ENCODE data around the gene TSSK2.
"Not testable (repeated sequence)": the region's sequence is repeated elsewhere in the genome, so short reads cannot be mapped to it uniquely, and the experiment has no call there.

TSSK2 gene

GRCh38 chr22:19143212-19143611 is 12.1 kb downstream of the TSSK2 start:
- no peak for DNase-seq (ENCODE audit: low read depth in 2 of 2)

GRCh38 chr22:19143967-19144400 is 12.9 kb downstream of the TSSK2 start:
- no peak for DNase-seq (ENCODE audit: low read depth in 2 of 2)

GRCh38 chr22:19146215-19146968 is 15.3 kb downstream of the TSSK2 start:
- DNase-seq (ENCODE audit: low read depth in 2 of 2): no peak

DNA sequence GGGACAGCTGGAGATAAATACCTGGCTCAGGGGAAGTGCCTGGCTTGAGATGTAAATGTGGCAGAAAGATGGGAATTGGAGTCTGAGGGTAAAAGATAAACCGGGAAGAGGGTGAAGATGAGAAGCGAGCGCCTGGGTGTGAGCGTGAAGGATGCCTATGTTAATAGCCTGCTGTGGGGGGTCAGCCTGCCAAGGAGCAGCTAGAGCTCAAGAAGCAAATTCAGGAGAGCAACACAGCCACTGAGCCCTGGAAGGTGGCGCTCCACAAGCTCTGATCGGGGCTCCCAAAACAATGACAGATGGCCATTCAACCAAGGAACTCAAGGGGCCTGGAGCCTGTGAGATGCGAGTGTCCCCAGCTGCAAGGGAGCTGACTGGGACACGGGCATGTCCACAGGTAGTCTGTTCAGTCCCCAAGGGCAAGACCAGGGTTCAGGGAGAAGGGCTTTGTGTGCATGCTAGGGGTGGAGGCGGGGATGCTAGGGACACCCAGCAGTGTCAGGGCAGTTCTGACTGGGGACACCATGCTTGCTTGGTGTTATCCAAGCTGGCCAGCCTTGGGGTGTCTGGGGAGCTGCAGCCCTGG is 16.2 kb downstream of the TSSK2 start:
- DNase-seq (ENCODE audit: low read depth in 2 of 2): no peak

- no peak for DNase-seq (ENCODE audit: low read depth in 2 of 2)
These were observed 17.4 kb downstream of the TSSK2 start for GRCh38 chr22:19148417-19149046.

DNA sequence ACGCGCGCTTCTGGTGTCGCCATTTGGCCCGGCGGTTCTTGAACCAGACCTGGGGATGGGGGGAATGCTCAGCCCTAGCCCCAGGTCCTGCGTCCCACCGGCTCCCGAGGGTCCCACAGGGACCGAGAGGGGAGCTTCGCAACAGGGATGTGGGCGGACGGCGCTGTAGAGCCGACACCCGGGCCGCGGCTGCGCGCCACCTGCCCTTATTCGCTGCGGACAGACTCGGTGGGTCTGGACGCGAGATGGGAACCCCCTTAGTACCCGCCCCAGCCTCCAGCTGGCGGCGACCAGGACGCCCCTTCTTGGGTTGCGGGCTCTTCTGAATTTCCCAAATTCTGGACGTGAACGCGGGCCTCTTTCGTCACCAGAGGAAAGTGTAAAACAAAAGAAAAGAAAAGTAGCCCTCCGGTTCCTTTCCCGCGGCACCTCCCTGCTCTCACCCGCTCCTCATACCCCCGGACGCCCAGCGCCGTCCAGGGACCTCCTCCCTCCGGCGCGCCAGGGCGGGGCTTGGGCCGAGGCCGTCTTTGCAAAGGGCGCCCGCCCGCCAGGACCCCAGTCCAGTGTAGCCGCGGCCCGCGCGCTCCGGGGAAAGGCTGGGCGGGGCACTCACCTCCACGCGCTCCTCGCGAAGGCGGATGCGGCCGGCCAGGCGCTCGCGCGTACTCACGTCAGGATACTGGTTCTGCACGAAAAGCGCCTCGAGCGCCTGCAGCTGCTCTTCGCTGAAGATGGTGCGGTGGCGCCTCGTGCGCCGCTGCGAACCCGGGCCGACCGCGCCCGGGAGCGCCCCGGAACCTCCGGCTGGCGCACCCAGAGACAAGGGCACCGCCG is 18.2 kb downstream of the TSSK2 start:
- peak in 1 of 2 donors; percentile 28 for DNase-seq (ENCODE audit: low read depth in 2 of 2)

DNA sequence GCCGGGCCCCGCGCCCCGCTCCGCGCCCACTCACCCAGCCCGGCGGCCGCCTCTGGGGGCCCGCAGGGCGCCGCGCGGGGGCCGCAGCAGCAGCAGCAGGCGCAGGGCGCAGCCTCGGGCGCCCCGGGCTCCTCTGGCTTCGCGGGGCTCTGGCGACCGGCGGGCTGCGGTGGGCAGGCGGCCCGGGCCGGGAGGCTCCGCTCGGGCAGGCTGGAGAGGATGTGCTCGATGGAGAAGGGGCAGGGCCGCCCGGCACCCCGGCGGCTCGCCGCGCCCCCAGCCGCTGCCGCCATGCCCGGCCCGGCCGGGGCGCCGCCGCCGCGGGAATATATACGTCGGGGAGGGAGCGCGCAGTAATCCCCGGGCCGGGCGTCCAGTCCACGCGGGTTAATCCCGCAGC is 18.9 kb downstream of the TSSK2 start, which contains the start of gene GSC2:
TSS of gene GSC2 (minus strand) at position 302 of the 400 bp plus-strand sequence. CDS start at position 293, 9 bp downstream.
- no peak for DNase-seq (ENCODE audit: low read depth in 2 of 2)

DNA sequence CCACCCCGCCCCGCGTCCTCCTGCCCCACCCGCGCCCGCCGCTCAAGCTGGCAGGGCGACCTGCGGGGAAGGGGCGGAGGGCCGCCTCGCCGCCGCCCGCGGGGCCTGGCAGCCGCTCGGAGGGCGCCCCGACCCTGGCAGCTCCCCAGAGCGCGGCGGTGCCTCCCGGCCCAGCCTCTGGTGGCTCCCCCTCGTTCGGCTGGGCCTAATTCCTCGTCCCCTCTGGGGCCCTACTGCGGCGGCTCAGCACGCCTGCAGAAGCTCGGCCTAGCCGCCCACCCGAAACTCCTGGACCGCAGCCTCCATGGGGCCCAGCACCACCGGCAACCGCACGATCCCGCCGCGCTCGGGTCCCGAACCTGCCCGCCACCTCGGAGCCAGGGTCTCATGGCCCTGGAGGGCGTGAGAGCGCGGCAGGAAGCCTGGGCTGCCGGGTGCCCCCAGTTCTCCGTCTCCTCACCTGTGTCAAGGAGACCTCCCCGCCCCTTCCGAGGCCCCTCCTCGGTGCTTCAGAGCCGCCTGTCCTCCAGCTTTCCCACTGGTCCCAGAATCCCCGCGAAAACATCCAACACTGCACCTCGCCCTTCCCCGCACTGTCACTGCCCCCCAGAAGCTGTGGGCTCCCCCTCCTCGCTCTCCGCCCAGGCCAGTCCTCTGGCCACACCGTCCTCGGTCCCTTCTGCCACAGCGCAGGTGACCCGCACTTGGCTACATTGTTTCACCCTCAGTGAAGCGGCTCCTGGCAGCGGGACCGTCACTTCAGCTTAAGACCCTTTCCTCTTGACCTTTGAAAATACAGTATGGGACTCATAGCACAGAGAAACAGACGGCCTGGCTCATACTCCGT is 19.6 kb downstream of the TSSK2 start:
- no peak for DNase-seq (ENCODE audit: low read depth in 2 of 2)

GRCh38 chr22:19151329-19152191 is 20.5 kb downstream of the TSSK2 start:
- DNase-seq (ENCODE audit: low read depth in 2 of 2): no peak

DNA sequence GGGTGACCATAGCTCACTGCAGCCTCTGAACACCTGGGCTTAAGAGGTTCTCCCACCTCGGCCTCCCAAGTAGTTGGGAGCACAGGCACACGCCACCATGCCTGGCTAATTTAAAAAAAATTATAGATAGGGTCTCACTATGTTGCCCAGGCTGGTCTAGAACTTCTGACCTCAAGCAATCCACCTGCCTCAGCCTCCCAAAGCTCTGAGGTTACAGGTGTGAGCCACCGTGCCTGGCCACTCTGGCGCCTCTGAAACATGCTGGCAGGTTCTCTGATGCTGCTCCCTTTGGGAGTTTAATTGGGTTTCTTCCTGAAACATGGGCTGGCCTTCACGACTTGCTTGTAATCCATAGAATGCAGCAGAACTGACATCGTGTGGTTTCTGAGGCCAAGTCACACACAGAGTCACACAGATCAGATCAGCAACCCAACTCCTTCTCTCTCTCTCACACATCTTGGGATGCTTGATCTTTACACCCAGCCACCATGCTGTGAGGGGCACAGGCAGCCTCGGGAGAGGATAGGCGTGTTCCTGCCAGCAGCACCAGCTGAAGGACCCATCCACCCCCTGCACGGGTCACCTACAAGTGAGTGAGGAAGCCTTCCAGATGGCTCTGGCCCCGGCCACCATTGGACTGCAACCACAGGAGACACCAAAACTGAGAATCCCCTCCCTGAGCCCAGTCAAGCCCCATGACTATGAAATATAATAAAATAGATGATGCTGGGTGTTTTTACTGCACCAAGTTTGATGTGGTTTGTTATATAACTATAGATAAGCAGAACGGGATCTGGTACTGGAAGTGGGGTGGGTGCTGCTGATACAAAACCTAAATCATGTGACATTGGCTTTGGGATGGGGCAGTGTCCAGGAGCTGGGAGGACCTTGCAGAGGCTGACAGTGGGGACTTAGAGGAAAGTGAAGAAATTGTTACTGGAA is 22.1 kb downstream of the TSSK2 start:
- no peak for DNase-seq (ENCODE audit: low read depth in 2 of 2)

DNA sequence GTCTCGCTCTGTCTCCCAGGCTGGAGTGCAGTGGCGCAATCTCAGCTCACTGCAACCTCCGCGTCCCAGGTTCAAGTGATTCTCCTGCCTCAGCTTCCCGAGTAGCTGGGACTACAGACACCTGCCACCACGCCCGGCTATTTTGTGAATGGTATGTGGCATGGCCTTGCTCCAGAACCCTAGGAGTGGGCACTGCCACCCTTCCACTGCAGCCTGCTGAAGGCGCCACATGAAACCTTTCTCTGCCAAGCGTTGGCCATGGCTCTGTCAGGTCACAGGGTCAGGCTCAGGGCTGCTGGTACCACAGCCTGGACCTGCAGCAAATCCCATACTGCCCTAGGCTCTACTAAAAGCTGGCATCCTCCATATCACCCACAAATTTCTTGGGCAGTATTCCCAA is 25.0 kb downstream of the TSSK2 start:
- not testable (repeated sequence) for DNase-seq (ENCODE audit: low read depth in 2 of 2)

DNA sequence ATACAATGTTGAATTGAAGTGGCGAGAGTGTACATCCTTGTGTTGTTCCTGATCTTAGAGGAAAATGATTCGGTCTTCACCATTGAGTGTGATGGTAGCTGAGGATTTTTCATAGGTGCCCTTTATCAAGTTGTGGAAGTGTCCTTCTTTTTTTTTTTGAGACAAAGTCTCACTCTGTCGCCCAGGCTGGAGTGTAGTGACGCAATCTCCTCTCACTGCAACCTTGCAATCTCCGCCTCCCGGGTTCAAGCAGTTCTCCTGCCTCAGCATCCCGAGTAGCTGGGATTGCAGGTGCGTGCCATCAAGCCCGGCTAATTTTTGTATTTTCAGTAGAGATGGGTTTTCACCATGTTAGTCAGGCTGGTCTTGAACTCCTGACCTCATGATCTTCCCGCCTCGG is 27.5 kb downstream of the TSSK2 start:
- not testable (repeated sequence) for DNase-seq (ENCODE audit: low read depth in 2 of 2)

DNA sequence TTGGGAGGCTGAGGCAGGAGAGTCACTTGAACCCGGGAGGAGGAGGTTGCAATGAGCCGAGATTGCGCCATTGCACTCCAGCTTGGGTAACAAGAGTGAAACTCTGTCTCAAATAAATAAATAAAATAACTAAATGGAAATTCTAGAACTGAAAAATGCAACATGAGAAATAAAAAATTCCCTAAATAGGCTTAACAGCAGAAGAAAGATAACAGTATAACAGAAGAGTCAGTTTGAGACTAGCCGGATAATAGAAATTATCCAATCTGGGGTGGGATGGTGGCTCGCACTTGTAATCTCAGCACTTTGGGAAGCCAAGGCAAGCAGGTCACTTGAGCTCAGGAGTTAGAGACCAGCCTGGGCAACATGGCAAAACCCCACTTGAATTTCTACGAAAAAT is 33.3 kb downstream of the TSSK2 start:
- DNase-seq (ENCODE audit: low read depth in 2 of 2): no peak

DNA sequence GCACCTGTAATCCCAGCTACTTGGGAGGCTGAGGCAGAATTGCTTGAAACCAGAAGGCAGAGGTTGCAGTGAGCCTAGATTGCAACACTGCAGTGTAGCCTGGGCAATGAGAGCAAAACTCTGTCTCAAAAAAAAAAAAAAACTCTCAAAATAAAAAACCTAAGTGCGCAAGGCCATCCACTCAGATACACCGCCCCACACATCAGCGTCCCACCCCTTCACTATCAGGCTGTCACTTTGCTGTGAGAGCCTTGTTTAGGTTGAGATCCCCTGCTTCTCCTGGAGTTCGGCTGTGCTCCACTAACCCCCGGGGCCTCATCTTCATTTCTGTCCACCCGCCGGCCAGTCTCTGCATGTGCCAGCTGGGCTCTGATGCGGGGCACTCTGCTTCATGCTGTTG is 35.3 kb downstream of the TSSK2 start:
- no peak for DNase-seq (ENCODE audit: low read depth in 2 of 2)

DNA sequence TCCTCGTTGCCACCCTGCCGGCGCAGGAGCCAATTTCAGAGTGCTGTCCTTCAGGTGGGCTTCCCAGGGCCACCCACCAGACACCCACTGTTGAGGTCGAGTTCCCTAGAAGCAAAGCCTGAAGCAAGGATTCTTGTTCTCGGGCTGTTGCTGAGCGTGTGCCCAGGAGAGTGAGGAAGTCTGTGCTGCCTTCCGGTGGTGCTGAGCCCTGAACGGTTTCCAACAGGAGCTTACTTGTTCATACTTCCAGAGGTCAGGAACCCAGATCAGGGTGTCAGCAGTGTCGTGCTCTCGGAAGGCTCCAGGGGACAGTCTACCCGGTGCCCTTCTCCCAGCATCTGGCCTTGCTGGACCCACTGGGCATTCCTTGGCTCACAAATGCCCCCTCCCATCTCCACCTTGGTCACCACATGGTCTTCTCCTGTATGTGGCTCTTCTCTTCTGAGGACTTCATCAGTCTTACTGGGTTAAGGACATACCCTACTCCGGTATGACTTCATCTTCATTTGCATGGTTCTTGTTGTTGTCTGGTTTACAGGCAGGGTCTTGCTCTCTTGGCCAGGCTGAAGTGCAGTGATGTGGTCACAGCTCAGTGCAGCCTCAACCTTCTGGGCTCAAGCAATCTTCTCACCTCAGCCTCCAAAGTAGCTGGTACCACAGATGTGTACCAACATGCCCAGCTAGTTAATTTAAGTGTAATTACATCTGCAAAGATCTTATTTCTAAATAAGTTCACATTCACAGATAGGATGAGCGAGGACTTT is 36.2 kb downstream of the TSSK2 start:
- DNase-seq (ENCODE audit: low read depth in 2 of 2): no peak

- no peak for DNase-seq (ENCODE audit: low read depth in 2 of 2)
These were observed 37.2 kb downstream of the TSSK2 start for GRCh38 chr22:19168088-19168890.

Measured in stimulated activated CD4-positive, alpha-beta T cell treated with anti-CD3 and anti-CD28 coated beads, Interleukin-1b, Interleukin-23, amount 100 ng/mL, for 4 hours (primary cell).